HCT116 (cell line): ENCODE results near the gene RCAN3. TPM values are rescaled to one million over a fixed set of nuclear protein-coding genes. Genes with fewer than 3 reads are reported as not detected.

Source experiments
- ATAC-seq: fragments of 200-7000 bp; cut with Tn5 transposase; 2 replicates; pipeline ENCODE4 v1.9.1; 2020; ENCODE audit warnings: mild to moderate bottlenecking, moderate library complexity
- BruUV-seq: library from RNA; stranded (reverse); fragments of 400-500 nt; replicated peaks from 2 replicates; lab custom pipeline; 2021; lab: Mats Ljungman, UMichigan
- CTCF ChIA-PET: fragments of 300-600 bp; sonication (Branson Sonifier 250); formaldehyde crosslinking; loops from one replicate; lab custom pipeline; 2021; ENCODE audit warnings: antibody characterized with exemption; lab: Charles Lee
- POLR2A ChIA-PET: fragments of 300-600, 350-600 bp; sonication (Branson Sonifier 250); formaldehyde crosslinking; loops from one replicate; lab custom pipeline; 2021; ENCODE audit warnings: antibody characterized with exemption; lab: Charles Lee
- RAD21 ChIA-PET, 2 experiments: fragments of 300-600 bp; sonication (Branson Sonifier 250); formaldehyde crosslinking; loops; one replicate each; lab custom pipeline; 2023; ENCODE audit warnings: low total read pairs in 2 of 2; ENCODE audit not compliant: uncharacterized antibody in 2 of 2, unreplicated experiment in 2 of 2, low non-redundant PET in 1 of 2; lab: Charles Lee
- DNase-seq: peaks from one replicate; pipeline ENCODE4 v3.0.0-alpha.2; 2010; ENCODE audit warnings: low read depth, low spot score
- H2AFZ ChIP-seq: fragments of 200-600 bp; shearing (Covaris generic), sonication (generic); 2 replicates; pipeline ENCODE4 v1.6.1; 2017; ENCODE audit warnings: low read depth, mixed run types, mixed read lengths, antibody characterized with exemption, low read length; ENCODE audit not compliant: poor library complexity, severe bottlenecking
- H3K27ac ChIP-seq: 2 replicates; pipeline ENCODE4 v1.5.1; 2012; ENCODE audit warnings: low read depth, low read length
- H3K27me3 ChIP-seq: fragments of 200-600 bp; sonication (generic); 2 replicates; pipeline ENCODE4 v1.6.1; 2016; ENCODE audit warnings: mixed run types, low read length, mixed read lengths; ENCODE audit not compliant: insufficient read depth
- H3K36me3 ChIP-seq, 2 experiments: fragments of 200-500 bp in 1 of 2; fragments of 200-600 bp in 1 of 2; sonication (Bioruptor generic) in 1 of 2; sonication (generic) in 1 of 2; 2 replicates each; pipeline versions ENCODE4 v1.5.1 to v1.6.1; 2014 to 2016; ENCODE audit warnings: low read length in 2 of 2, inconsistent platforms in 1 of 2, mixed read lengths in 1 of 2, mixed run types in 1 of 2; ENCODE audit not compliant: insufficient read depth in 2 of 2, control insufficient read depth in 1 of 2
- H3K4me1 ChIP-seq, 2 experiments: fragments of 200-600 bp in 1 of 2; sonication (generic) in 1 of 2; 2 replicates each; pipeline versions ENCODE4 v1.5.1 to v1.6.1; 2012 to 2017; ENCODE audit warnings: low read length in 2 of 2, inconsistent platforms in 1 of 2, mild to moderate bottlenecking in 1 of 2, mixed read lengths in 1 of 2, mixed run types in 1 of 2, moderate library complexity in 1 of 2; ENCODE audit not compliant: insufficient read depth in 2 of 2, control insufficient read depth in 1 of 2
- H3K4me2 ChIP-seq: fragments of 200-600 bp; sonication (generic); 2 replicates; pipeline ENCODE4 v1.6.1; 2017; ENCODE audit warnings: mixed run types, low read length, mixed read lengths
- H3K4me3 ChIP-seq, 2 experiments: fragments of 200-600 bp in 1 of 2; sonication (generic) in 1 of 2; replicated peaks in 1 of 2; 2 replicates each; pipeline ENCODE4 v1.5.1; 2011 to 2016; ENCODE audit warnings: low read length in 2 of 2, control low read depth in 1 of 2, low read depth in 1 of 2, mild to moderate bottlenecking in 1 of 2, mixed read lengths in 1 of 2, mixed run types in 1 of 2
- H3K79me2 ChIP-seq: fragments of 200-600 bp; sonication (generic); 2 replicates; pipeline ENCODE4 v1.6.1; 2017; ENCODE audit warnings: mild to moderate bottlenecking, mixed run types, low read length, moderate library complexity, mixed read lengths; ENCODE audit not compliant: insufficient read depth
- H3K9ac ChIP-seq: fragments of 200-600 bp; sonication (generic); 2 replicates; pipeline ENCODE4 v1.6.1; 2016; ENCODE audit warnings: low read length, mixed read lengths
- H3K9me2 ChIP-seq: fragments of 200-600 bp; sonication (generic), shearing (Covaris generic); 2 replicates; pipeline ENCODE4 v1.6.1; 2017; ENCODE audit warnings: mixed run types, mild to moderate bottlenecking, moderate library complexity; ENCODE audit not compliant: insufficient read depth
- H3K9me3 ChIP-seq, 2 experiments: fragments of 200-500 bp in 1 of 2; fragments of 200-600 bp in 1 of 2; sonication (Bioruptor generic) in 1 of 2; sonication (generic) in 1 of 2; 2 replicates each; pipeline ENCODE4 v1.6.1; 2014 to 2017; ENCODE audit warnings: low read length in 2 of 2, mixed read lengths in 2 of 2, inconsistent platforms in 1 of 2, low read depth in 1 of 2, mild to moderate bottlenecking in 1 of 2, mixed run types in 1 of 2, moderate library complexity in 1 of 2; ENCODE audit not compliant: control insufficient read depth in 1 of 2, insufficient read depth in 1 of 2
- H4K20me1 ChIP-seq: fragments of 200-600 bp; sonication (generic), shearing (Covaris generic); 2 replicates; pipeline ENCODE4 v1.6.1; 2017; ENCODE audit warnings: mixed run types, mild to moderate bottlenecking, moderate library complexity; ENCODE audit not compliant: insufficient read depth
- EGR1 ChIP-seq: IDR thresholded peaks from 2 replicates; pipeline ENCODE4 v1.6.1; 2012; ENCODE audit warnings: low read depth
- ELF1 ChIP-seq: IDR thresholded peaks from 2 replicates; pipeline ENCODE4 v1.6.1; 2012; ENCODE audit warnings: low read depth, borderline replicate concordance
- EZH2 ChIP-seq: fragments of 200-600 bp; sonication (generic); IDR thresholded peaks from 2 replicates; pipeline ENCODE4 v1.6.1; 2017; ENCODE audit warnings: antibody characterized with exemption, mixed run types
- JUND ChIP-seq: IDR thresholded peaks from 2 replicates; pipeline ENCODE4 v1.6.1; 2012
- POLR2A ChIP-seq: IDR thresholded peaks from 2 replicates; pipeline ENCODE4 v1.7.0; 2011; ENCODE audit warnings: borderline replicate concordance; ENCODE audit not compliant: insufficient read depth, insufficient read length; ENCODE audit errors: extremely low read depth
- SIN3A ChIP-seq: IDR thresholded peaks from 2 replicates; pipeline ENCODE4 v1.6.1; 2012; ENCODE audit warnings: low read depth
- SP1 ChIP-seq: IDR thresholded peaks from 2 replicates; pipeline ENCODE4 v1.6.1; 2012; ENCODE audit warnings: low read depth
- YY1 ChIP-seq: IDR thresholded peaks from 2 replicates; pipeline ENCODE4 v1.6.1; 2011; ENCODE audit warnings: low read length, low read depth, moderate library complexity, mild to moderate bottlenecking; ENCODE audit not compliant: insufficient replicate concordance; ENCODE audit errors: extremely low read depth
- ZNF274 ChIP-seq: fragments of 200-500 bp; sonication (Bioruptor generic); IDR thresholded peaks from 2 replicates; pipeline ENCODE4 v1.6.1; 2014; ENCODE audit warnings: mild to moderate bottlenecking, low read depth, low read length, inconsistent platforms
- intact Hi-C: fragments of 100-400 bp; cut with micrococcal nuclease; formaldehyde crosslinking; loops from 2 replicates; pipeline ENCODE4 v1.10.0; 2022
- total RNA-seq: library from RNA; stranded (reverse); gene quantifications from one replicate; pipeline ENCODE4 v1.2.1, GENCODE V29; 2021; ENCODE audit not compliant: unreplicated experiment
- TF ChIP-seq, protein P1 (sequence below): IDR thresholded peaks from 2 replicates; pipeline ENCODE4 v1.6.1; 2012
- TF ChIP-seq, protein P2 (sequence below): IDR thresholded peaks from 2 replicates; pipeline ENCODE4 v1.6.1; 2011; ENCODE audit warnings: mild to moderate bottlenecking, low read length, moderate library complexity; ENCODE audit not compliant: insufficient replicate concordance; ENCODE audit errors: extremely low read depth

RCAN3 gene
- total RNA-seq, 1 experiment from 2014 or later, result 13.3 TPM

DNA sequence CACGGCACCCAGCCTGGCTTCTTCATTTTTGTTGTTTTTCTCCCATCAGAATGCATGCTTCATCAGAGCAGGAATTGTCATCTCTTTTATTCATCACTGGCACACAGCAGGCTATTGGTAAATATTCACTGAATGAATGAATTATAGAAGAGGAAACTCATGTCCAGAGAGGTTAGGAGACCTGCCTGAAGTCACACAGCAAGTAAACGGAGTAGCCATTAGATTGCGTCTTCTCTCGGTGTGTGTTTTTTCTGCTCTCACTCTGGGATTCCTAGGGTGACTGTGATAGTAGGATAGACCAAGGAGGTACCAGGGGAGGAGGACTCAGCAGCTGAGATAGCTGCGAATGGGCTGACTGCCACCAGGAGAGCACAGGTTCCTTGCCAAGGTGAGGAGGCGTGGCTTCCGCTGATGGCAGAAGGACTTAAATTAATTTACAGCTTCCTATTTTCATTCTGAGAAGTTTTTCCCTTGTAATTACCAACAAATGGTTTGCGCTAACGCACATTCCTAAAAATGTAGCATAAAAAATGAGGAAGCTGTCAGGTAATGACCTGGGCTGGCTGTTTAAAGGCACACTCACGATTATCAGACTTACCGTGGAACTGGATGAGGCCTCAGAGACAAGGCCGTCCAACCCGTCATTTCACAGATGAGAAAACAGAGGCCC lies 48.8 kb downstream of the RCAN3 start:
- CTCF ChIA-PET, result no interaction called here
- no TSS peak for BruUV-seq
- H3K9ac ChIP-seq, result no peak overlapping the region
- H3K4me2 ChIP-seq, result no peak overlapping the region
- H4K20me1 ChIP-seq, result no peaks in the 10 kb centered on the region
- no peak for TF ChIP-seq YY1
- no peak for TF ChIP-seq EZH2
- TF ChIP-seq, protein P1, sequence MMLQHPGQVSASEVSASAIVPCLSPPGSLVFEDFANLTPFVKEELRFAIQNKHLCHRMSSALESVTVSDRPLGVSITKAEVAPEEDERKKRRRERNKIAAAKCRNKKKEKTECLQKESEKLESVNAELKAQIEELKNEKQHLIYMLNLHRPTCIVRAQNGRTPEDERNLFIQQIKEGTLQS, result no peak
- no peak for TF ChIP-seq ZNF274
- TF ChIP-seq ELF1, result no peak
- no peak for TF ChIP-seq POLR2A
- TF ChIP-seq, protein P2, sequence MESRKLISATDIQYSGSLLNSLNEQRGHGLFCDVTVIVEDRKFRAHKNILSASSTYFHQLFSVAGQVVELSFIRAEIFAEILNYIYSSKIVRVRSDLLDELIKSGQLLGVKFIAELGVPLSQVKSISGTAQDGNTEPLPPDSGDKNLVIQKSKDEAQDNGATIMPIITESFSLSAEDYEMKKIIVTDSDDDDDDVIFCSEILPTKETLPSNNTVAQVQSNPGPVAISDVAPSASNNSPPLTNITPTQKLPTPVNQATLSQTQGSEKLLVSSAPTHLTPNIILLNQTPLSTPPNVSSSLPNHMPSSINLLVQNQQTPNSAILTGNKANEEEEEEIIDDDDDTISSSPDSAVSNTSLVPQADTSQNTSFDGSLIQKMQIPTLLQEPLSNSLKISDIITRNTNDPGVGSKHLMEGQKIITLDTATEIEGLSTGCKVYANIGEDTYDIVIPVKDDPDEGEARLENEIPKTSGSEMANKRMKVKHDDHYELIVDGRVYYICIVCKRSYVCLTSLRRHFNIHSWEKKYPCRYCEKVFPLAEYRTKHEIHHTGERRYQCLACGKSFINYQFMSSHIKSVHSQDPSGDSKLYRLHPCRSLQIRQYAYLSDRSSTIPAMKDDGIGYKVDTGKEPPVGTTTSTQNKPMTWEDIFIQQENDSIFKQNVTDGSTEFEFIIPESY, result no peak
- TF ChIP-seq EGR1, result no peak
- TF ChIP-seq JUND, result no peak
- no peak for TF ChIP-seq SP1
- TF ChIP-seq SIN3A, result no peak
- no peaks in the 10 kb centered on the region for H3K36me3 ChIP-seq
- POLR2A ChIA-PET, result no interaction called here
- intact Hi-C loops, result no loop called here
- peaks cover 7 to 12% of the 10 kb centered on the region in 2 experiments; a peak in 3 of 4 replicates for H3K4me1 ChIP-seq
- ATAC-seq (no peak), DNase-seq (no peak)
- H3K79me2 ChIP-seq, result no peaks in the 10 kb centered on the region
- RAD21 ChIA-PET, result no interaction called here
- H3K27ac ChIP-seq, result no peak overlapping the region
- H3K9me2 ChIP-seq, result no peaks in the 10 kb centered on the region
- no peak overlapping the region for H2AFZ ChIP-seq
- H3K9me3 ChIP-seq, result no peaks in the 10 kb centered on the region
- no peaks in the 10 kb centered on the region for H3K27me3 ChIP-seq
- no peak overlapping the region for H3K4me3 ChIP-seq
